ENCODE data around the gene C14orf93. TPM values are rescaled to one million over a fixed set of nuclear protein-coding genes. Genes with fewer than 3 reads are reported as not detected.

C14orf93 gene
- polyA plus RNA-seq, 5 donors = 20.6 to 23.2 (median 21.5) TPM

- DNase-seq = no peak
These were observed 13.9 kb downstream of the C14orf93 start for GRCh38 chr14:22995889-22996625.

- DNase-seq = peak in 1 of 2 donors; percentile 40
These were observed 15.1 kb downstream of the C14orf93 start for GRCh38 chr14:22994762-22995275.

GRCh38 chr14:22993517-22993916, 16.4 kb downstream of the C14orf93 start:
- no peak for DNase-seq

GRCh38 chr14:22991852-22992251, 18.1 kb downstream of the C14orf93 start:
- no peak for DNase-seq

- DNase-seq = no peak
These were observed 22.7 kb downstream of the C14orf93 start for GRCh38 chr14:22987291-22987690.

- peak; percentile 67 to 85 for DNase-seq
These were observed 23.4 kb downstream of the C14orf93 start for GRCh38 chr14:22986508-22987054.

GRCh38 chr14:22985894-22986507, 23.9 kb downstream of the C14orf93 start:
- no peak for DNase-seq

- no peak for DNase-seq
These were observed 24.8 kb downstream of the C14orf93 start for GRCh38 chr14:22984959-22985658.

- DNase-seq = peak; percentile 92 to 95
These were observed 27.3 kb downstream of the C14orf93 start, which contains the start of gene AJUBA for GRCh38 chr14:22982477-22983245. Gene AJUBA (minus strand): TSS chr14:22982551. CDS start chr14:22982266, 285 bp downstream.

- DNase-seq = no peak
These were observed 28.0 kb downstream of the C14orf93 start for GRCh38 chr14:22981876-22982476.

GRCh38 chr14:22981090-22981875, 28.7 kb downstream of the C14orf93 start:
- no peak for DNase-seq

- DNase-seq = no peak
These were observed 29.3 kb downstream of the C14orf93 start for GRCh38 chr14:22980672-22981089.

- DNase-seq = no peak
These were observed 30.1 kb downstream of the C14orf93 start for GRCh38 chr14:22979748-22980392.

GRCh38 chr14:22978981-22979671, 30.8 kb downstream of the C14orf93 start:
- DNase-seq = no peak

- no peak for DNase-seq
These were observed 31.5 kb downstream of the C14orf93 start for GRCh38 chr14:22978487-22978837.

- peak in 1 of 2 donors; percentile 42 for DNase-seq
These were observed 32.1 kb downstream of the C14orf93 start for GRCh38 chr14:22977684-22978486.

- DNase-seq = no peak
These were observed 32.6 kb downstream of the C14orf93 start for GRCh38 chr14:22977434-22977683.
